Measurements from ENCODE around the gene TRPC4AP. TPM values are rescaled to one million over a fixed set of nuclear protein-coding genes. Genes with fewer than 3 reads are reported as not detected.

Gene TRPC4AP
- total RNA-seq, 4 donors from 2014 or later = 53.3 to 76.8 (median 73.5) TPM

DNA sequence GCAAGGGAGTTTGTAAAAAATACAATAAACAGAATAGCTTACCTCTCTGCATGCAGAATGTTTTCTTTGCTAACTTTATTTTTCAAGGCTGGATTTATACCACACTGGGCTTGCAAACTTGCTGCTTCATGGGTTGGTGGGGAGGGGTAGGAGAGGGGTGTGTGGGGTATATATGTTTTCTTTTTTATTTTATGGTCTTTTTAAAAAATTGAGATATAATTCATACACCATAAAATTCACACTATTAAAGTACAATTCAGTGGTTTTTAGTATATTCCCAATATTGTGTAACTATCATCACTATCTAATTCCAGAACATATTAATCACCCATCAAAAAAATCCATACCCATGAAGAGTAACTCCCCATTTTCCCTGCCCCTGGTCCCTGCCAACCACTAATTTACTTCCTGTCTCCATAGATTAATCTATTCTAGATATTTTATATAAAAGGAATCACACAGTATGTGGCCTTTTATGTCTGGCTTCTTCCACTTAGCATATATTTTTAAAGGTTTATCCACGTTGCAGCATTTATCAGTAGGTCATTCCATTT, 14.3 kb upstream of the TRPC4AP start:
- DNase-seq = no peak
- Histone ChIP-seq H3K9me3 (no peaks in the 10 kb centered on the region), H3K27ac (no peak overlapping the region), H3K27me3 (no peaks in the 10 kb centered on the region), H3K4me3 (replicated peaks in 1 of 3) (no peak overlapping the region), H3K36me3 (no peaks in the 10 kb centered on the region), H3K4me1 (no peaks in the 10 kb centered on the region)
- TF ChIP-seq POLR2A (IDR thresholded peaks at IDR 0.05) (no peak), CTCF (IDR thresholded peaks at IDR 0.05) (no peak)
- WGBS, 2 donors = 92 to 96% methylated on average over 1 of the region's 1 CpG
- intact Hi-C loops (cut with DNase I) = no loop called here

DNA sequence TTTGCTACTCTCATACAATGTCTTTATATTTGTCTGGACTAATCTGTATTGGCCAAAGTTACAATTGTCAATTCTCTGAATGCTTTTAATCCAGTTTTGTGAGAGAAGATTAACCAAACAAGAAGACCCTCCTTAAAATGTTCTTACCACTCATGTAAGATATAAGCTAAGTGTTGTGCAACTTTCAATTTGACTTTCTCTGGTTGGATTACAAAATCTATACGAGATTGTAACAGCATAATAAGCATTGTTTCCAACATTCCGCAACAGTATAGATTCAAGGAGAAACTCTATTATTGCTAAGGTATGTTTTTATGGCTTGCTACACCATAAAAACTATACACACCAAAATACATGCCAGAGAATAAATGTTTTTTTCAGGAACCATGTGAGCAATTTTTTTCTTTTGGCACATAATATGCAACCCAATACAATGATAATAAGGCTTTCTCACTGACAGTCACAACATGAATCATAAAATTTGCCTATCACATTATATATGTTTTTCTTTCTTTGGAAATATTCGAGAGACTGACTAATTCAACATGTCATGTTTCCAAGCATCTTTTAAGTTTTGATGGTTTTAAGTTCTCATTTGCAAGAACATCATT, 12.2 kb upstream of the TRPC4AP start:
- TF ChIP-seq POLR2A (IDR thresholded peaks at IDR 0.05) (no peak), CTCF (IDR thresholded peaks at IDR 0.05) (no peak)
- Histone ChIP-seq H3K9me3 (no peaks in the 10 kb centered on the region), H3K36me3 (no peaks in the 10 kb centered on the region), H3K4me3 (replicated peaks in 1 of 3) (no peak overlapping the region), H3K27me3 (no peaks in the 10 kb centered on the region), H3K4me1 (no peaks in the 10 kb centered on the region), H3K27ac (no peak overlapping the region)
- WGBS, 2 donors = 77 to 89% methylated on average over 3 of the region's 3 CpGs
- DNase-seq = no peak
- intact Hi-C loops (cut with DNase I) = no loop called here

DNA sequence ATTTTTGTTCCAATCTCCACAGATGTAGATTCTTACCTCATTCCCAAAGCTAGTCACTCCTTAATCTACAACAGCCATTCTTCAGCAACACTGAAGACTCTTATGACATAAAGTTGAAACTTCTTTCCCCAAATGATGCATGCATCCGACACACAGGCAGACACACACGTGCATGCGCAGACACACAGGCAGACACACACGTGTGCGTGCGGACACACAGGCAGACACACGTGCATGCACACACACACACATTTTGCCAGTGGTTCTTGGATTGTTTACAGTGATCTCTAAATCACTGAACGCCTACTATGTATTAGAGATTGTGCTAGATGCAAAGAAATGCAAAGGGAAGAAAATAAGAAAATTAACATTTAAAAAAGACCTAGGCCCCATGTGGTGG, 9.0 kb upstream of the TRPC4AP start:
- Histone ChIP-seq H3K4me3 (replicated peaks in 1 of 3) (no peak overlapping the region), H3K4me1 (peaks cover 0 to 2% of the 10 kb centered on the region in 2 donors), H3K9me3 (no peaks in the 10 kb centered on the region), H3K27ac (no peak overlapping the region), H3K36me3 (no peaks in the 10 kb centered on the region), H3K27me3 (no peaks in the 10 kb centered on the region)
- WGBS, 2 donors = 90 to 91% methylated on average over 8 of the region's 8 CpGs
- TF ChIP-seq CTCF (IDR thresholded peaks at IDR 0.05) (no peak), POLR2A (IDR thresholded peaks at IDR 0.05) (no peak)
- intact Hi-C loops (cut with DNase I) = no loop called here
- no peak for DNase-seq

DNA sequence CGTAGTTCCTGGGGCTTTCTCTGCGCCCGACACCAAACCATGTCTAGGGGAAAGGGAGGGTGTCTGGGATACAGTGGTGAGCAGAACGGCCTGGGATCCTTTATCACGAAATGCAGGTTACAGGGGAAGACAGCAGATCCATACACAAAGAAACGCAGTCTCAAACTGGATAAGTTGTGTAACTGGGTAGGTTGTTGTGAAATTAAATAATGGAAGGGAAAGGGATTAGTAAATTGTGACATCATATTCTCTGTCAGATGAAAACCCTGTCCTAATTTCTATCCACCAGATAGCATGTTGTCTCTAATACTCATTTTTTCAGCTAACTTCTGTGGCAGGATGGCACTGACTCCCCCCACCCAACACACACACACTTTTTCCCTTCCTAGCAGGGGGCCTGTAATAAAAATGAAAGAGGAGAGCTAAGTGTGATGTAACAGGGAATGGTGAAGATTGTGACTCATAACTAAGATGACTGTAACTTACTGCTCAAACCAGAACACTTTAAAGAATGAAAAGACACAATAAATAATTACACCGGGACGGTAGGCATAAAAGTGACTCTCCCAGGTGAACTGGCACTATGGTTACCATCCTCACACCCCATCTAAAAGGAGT, 769 bp upstream of the TRPC4AP start:
- WGBS, 2 donors = 76 to 79% methylated on average over 8 of the region's 8 CpGs
- H3K4me1 ChIP-seq = peaks cover 15 to 25% of the 10 kb centered on the region in 2 donors
- TF ChIP-seq POLR2A (IDR thresholded peaks at IDR 0.05) = no peak
- TF ChIP-seq CTCF (IDR thresholded peaks at IDR 0.05) = no peak
- H3K27ac ChIP-seq = peak overlapping the region; percentile 84 to 95 (median 90)
- H3K27me3 ChIP-seq = no peaks in the 10 kb centered on the region
- DNase-seq = no peak
- H3K4me3 ChIP-seq (replicated peaks in 1 of 3) = no peak overlapping the region
- intact Hi-C loops (cut with DNase I) = loop anchor here (10.0 kb wide), 1 partner anchor 219 kb away; the partner anchor contains the start of genes ACSS2 and GGT7
- H3K9me3 ChIP-seq = no peaks in the 10 kb centered on the region
- H3K36me3 ChIP-seq = peaks cover 0 to 6% of the 10 kb centered on the region in 2 donors

Measured in thyroid gland (tissue), 4 donors.